Bronchial epithelial cell (primary cell): ENCODE results near the gene RIPOR2. TPM values are rescaled to one million over a fixed set of nuclear protein-coding genes. Genes with fewer than 3 reads are reported as not detected.
"Not testable (repeated sequence)": the region's sequence is repeated elsewhere in the genome, so short reads cannot be mapped to it uniquely, and the experiment has no call there.

Source experiments
- DNase-seq: peaks from one replicate; pipeline ENCODE4 v3.0.0-alpha.2; 2010; ENCODE audit warnings: low read depth
- FAIRE-seq: peaks from 2 replicates; lab custom pipeline; 2011; peaks lifted over from hg19 to GRCh38; lab: Jason Lieb, UNC
- H3K27me3 ChIP-seq: 2 replicates; pipeline ENCODE4 v1.5.1; 2011; ENCODE audit warnings: low read length; ENCODE audit not compliant: control insufficient read depth, insufficient read depth
- H3K36me3 ChIP-seq: 2 replicates; pipeline ENCODE4 v1.5.1; 2011; ENCODE audit warnings: low read length; ENCODE audit not compliant: control insufficient read depth, insufficient read depth
- H3K4me3 ChIP-seq: 2 replicates; pipeline ENCODE4 v1.5.1; 2011; ENCODE audit warnings: mild to moderate bottlenecking, low read depth, low read length, control low read depth
- CTCF ChIP-seq: IDR thresholded peaks from 2 replicates; pipeline ENCODE4 v1.5.1; 2011; ENCODE audit warnings: mild to moderate bottlenecking, moderate library complexity, low read length, control low read depth, inconsistent platforms; ENCODE audit not compliant: insufficient read depth, severe bottlenecking
- total RNA-seq: library from RNA; depleted of rRNA; stranded (reverse); fragments of >200 nt; gene quantifications from 2 replicates; pipeline ENCODE4 v1.2.1, GENCODE V29; 2014

The RIPOR2 gene
- total RNA-seq, 1 donor from 2014 or later = under 0.01 TPM

DNA sequence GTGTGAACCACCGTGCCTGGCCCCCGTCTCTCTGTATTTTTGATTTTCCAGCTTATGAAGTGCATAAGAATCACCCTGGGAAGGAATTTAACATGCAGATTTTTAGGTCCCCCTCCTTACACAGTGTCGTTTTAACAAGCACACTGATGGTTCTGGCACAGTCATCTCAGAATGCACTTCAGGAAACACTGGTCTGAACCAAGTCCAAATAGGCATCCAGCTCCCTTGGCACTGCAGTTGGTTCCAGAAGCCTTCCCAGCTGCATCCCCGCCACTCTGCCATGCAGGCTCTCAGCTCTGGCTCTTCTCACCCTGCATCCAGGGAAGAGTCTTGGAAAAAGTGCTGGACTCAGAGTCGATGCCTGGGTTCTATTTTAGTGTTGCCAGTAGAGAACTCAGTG is 20.1 kb downstream of the RIPOR2 start:
- TF ChIP-seq CTCF = no peak
- FAIRE-seq (no peak), DNase-seq (no peak)

GRCh38 chr6:24914082-24914481 is 21.7 kb downstream of the RIPOR2 start:
- H3K27me3 ChIP-seq = peaks cover 28% of the 10 kb centered on the region
- FAIRE-seq = not testable (repeated sequence)

More for the DNA sequence above, 20.1 kb downstream of the RIPOR2 start:
- H3K27me3 ChIP-seq = peaks cover 19% of the 10 kb centered on the region
- no peaks in the 10 kb centered on the region for H3K36me3 ChIP-seq
- no peak overlapping the region for H3K4me3 ChIP-seq

GRCh38 chr6:24911796-24912382 is 23.9 kb downstream of the RIPOR2 start:
- peaks cover 30% of the 10 kb centered on the region for H3K27me3 ChIP-seq
- FAIRE-seq (no peak), DNase-seq (no peak)
- no peak overlapping the region for H3K4me3 ChIP-seq
- no peaks in the 10 kb centered on the region for H3K36me3 ChIP-seq
- no peak for TF ChIP-seq CTCF

More at GRCh38 chr6:24914082-24914481, 21.7 kb downstream of the RIPOR2 start:
- H3K4me3 ChIP-seq, DNase-seq, H3K36me3 ChIP-seq: not testable (repeated sequence)

- H3K4me3 ChIP-seq = peak overlapping the region; percentile 22
- peaks cover 30% of the 10 kb centered on the region for H3K27me3 ChIP-seq
- FAIRE-seq = no peak
- TF ChIP-seq CTCF = no peak
- H3K36me3 ChIP-seq = no peaks in the 10 kb centered on the region
- DNase-seq = peak; percentile 3
These were observed 24.6 kb downstream of the RIPOR2 start for GRCh38 chr6:24910961-24911725.

- no peak for TF ChIP-seq CTCF
- H3K4me3 ChIP-seq = peak overlapping the region; percentile 22
- FAIRE-seq = no peak
- no peaks in the 10 kb centered on the region for H3K36me3 ChIP-seq
- peak; percentile 2 for DNase-seq
- H3K27me3 ChIP-seq = peaks cover 27% of the 10 kb centered on the region
These were observed 25.3 kb downstream of the RIPOR2 start for GRCh38 chr6:24910331-24910960.
